ENCODE data around the gene DDX47. TPM values are rescaled to one million over a fixed set of nuclear protein-coding genes. Genes with fewer than 3 reads are reported as not detected.
"Not testable (repeated sequence)": the region's sequence is repeated elsewhere in the genome, so short reads cannot be mapped to it uniquely, and the experiment has no call there.

Gene DDX47
- polyA plus RNA-seq, 4 donors, result 72.8 to 81.5 (median 78.4) TPM

- DNase-seq (ENCODE audit: low read depth in 4 of 4, low spot score in 3 of 4), result no peak
These were observed 16.0 kb upstream of the DDX47 start for GRCh38 chr12:12796928-12797793.

GRCh38 chr12:12797794-12798152, 15.4 kb upstream of the DDX47 start:
- DNase-seq (ENCODE audit: low read depth in 4 of 4, low spot score in 3 of 4), result no peak

- DNase-seq (ENCODE audit: low read depth in 4 of 4, low spot score in 3 of 4), result no peak
These were observed 14.7 kb upstream of the DDX47 start for GRCh38 chr12:12798480-12798879.

- DNase-seq (ENCODE audit: low read depth in 4 of 4, low spot score in 3 of 4), result no peak
These were observed 13.8 kb upstream of the DDX47 start for GRCh38 chr12:12799163-12799920.

GRCh38 chr12:12800406-12801180, 12.6 kb upstream of the DDX47 start:
- no peak for DNase-seq (ENCODE audit: low read depth in 4 of 4, low spot score in 3 of 4)

- DNase-seq (ENCODE audit: low read depth in 4 of 4, low spot score in 3 of 4), result not testable (repeated sequence)
These were observed 11.5 kb upstream of the DDX47 start for GRCh38 chr12:12801656-12802055.

- no peak for DNase-seq (ENCODE audit: low read depth in 4 of 4, low spot score in 3 of 4)
These were observed 10.0 kb upstream of the DDX47 start for GRCh38 chr12:12803186-12803585.

- no peak for DNase-seq (ENCODE audit: low read depth in 4 of 4, low spot score in 3 of 4)
These were observed 9.1 kb upstream of the DDX47 start for GRCh38 chr12:12804011-12804410.

GRCh38 chr12:12804432-12804886, 8.7 kb upstream of the DDX47 start:
- DNase-seq (ENCODE audit: low read depth in 4 of 4, low spot score in 3 of 4), result no peak

- no peak for DNase-seq (ENCODE audit: low read depth in 4 of 4, low spot score in 3 of 4)
These were observed 6.2 kb upstream of the DDX47 start for GRCh38 chr12:12806784-12807516.

- not testable (repeated sequence) for DNase-seq (ENCODE audit: low read depth in 4 of 4, low spot score in 3 of 4)
These were observed 5.6 kb upstream of the DDX47 start for GRCh38 chr12:12807517-12807903.

GRCh38 chr12:12807970-12808702, 5.0 kb upstream of the DDX47 start:
- no peak for DNase-seq (ENCODE audit: low read depth in 4 of 4, low spot score in 3 of 4)

- DNase-seq (ENCODE audit: low read depth in 4 of 4, low spot score in 3 of 4), result no peak
These were observed 2.6 kb upstream of the DDX47 start for GRCh38 chr12:12810553-12811021.

GRCh38 chr12:12811343-12811742, 1.8 kb upstream of the DDX47 start:
- no peak for DNase-seq (ENCODE audit: low read depth in 4 of 4, low spot score in 3 of 4)

GRCh38 chr12:12812174-12812573, 972 bp upstream of the DDX47 start:
- DNase-seq (ENCODE audit: low read depth in 4 of 4, low spot score in 3 of 4), result no peak

GRCh38 chr12:12812618-12813119, 477 bp upstream of the DDX47 start:
- no peak for DNase-seq (ENCODE audit: low read depth in 4 of 4, low spot score in 3 of 4)

GRCh38 chr12:12817616-12818015, 4.5 kb downstream of the DDX47 start:
- DNase-seq (ENCODE audit: low read depth in 4 of 4, low spot score in 3 of 4), result no peak

- no peak for DNase-seq (ENCODE audit: low read depth in 4 of 4, low spot score in 3 of 4)
These were observed 5.6 kb downstream of the DDX47 start for GRCh38 chr12:12818701-12819100.

GRCh38 chr12:12819221-12819620, 6.1 kb downstream of the DDX47 start:
- no peak for DNase-seq (ENCODE audit: low read depth in 4 of 4, low spot score in 3 of 4)

Data from right renal pelvis (tissue), 4 donors.